ENCODE results near the gene APBA1.
"Not testable (repeated sequence)": the region's sequence is repeated elsewhere in the genome, so short reads cannot be mapped to it uniquely, and the experiment has no call there.

The APBA1 gene

GRCh38 chr9:69409936-69410335, 262.2 kb downstream of the APBA1 start:
- DNase-seq (ENCODE audit: low read depth in 2 of 2) = not testable (repeated sequence)

- no peak for DNase-seq (ENCODE audit: low read depth in 2 of 2)
These were observed 271.7 kb downstream of the APBA1 start for GRCh38 chr9:69400470-69400869.

- no peak for DNase-seq (ENCODE audit: low read depth in 2 of 2)
These were observed 274.6 kb downstream of the APBA1 start for GRCh38 chr9:69397384-69398214.

- DNase-seq (ENCODE audit: low read depth in 2 of 2) = no peak
These were observed 275.4 kb downstream of the APBA1 start for GRCh38 chr9:69396759-69397158.

GRCh38 chr9:69395718-69396117, 276.5 kb downstream of the APBA1 start:
- no peak for DNase-seq (ENCODE audit: low read depth in 2 of 2)

- no peak for DNase-seq (ENCODE audit: low read depth in 2 of 2)
These were observed 278.7 kb downstream of the APBA1 start for GRCh38 chr9:69393425-69393824.

- DNase-seq (ENCODE audit: low read depth in 2 of 2) = no peak
These were observed 279.3 kb downstream of the APBA1 start for GRCh38 chr9:69392826-69393225.

GRCh38 chr9:69391946-69392345, 280.2 kb downstream of the APBA1 start:
- no peak for DNase-seq (ENCODE audit: low read depth in 2 of 2)

- DNase-seq (ENCODE audit: low read depth in 2 of 2) = no peak
These were observed 280.7 kb downstream of the APBA1 start for GRCh38 chr9:69391487-69391886.

- no peak for DNase-seq (ENCODE audit: low read depth in 2 of 2)
These were observed 282.7 kb downstream of the APBA1 start for GRCh38 chr9:69389437-69389995.

- DNase-seq (ENCODE audit: low read depth in 2 of 2) = no peak
These were observed 283.6 kb downstream of the APBA1 start for GRCh38 chr9:69388596-69388995.

GRCh38 chr9:69386651-69387050, 285.5 kb downstream of the APBA1 start:
- no peak for DNase-seq (ENCODE audit: low read depth in 2 of 2)

GRCh38 chr9:69385581-69386033, 286.6 kb downstream of the APBA1 start:
- DNase-seq (ENCODE audit: low read depth in 2 of 2) = no peak

GRCh38 chr9:69382135-69382534, 290.0 kb downstream of the APBA1 start:
- no peak for DNase-seq (ENCODE audit: low read depth in 2 of 2)

GRCh38 chr9:69380811-69381210, 291.4 kb downstream of the APBA1 start:
- DNase-seq (ENCODE audit: low read depth in 2 of 2) = no peak

- no peak for DNase-seq (ENCODE audit: low read depth in 2 of 2)
These were observed 291.9 kb downstream of the APBA1 start for GRCh38 chr9:69380301-69380700.

- no peak for DNase-seq (ENCODE audit: low read depth in 2 of 2)
These were observed 292.7 kb downstream of the APBA1 start for GRCh38 chr9:69379270-69379982.

GRCh38 chr9:69377981-69378380, 294.2 kb downstream of the APBA1 start:
- DNase-seq (ENCODE audit: low read depth in 2 of 2) = no peak

All from stimulated activated CD4-positive, alpha-beta T cell treated with anti-CD3 and anti-CD28 coated beads, Interleukin-4, amount 100 ng/mL, for 48 hours (primary cell).